Thoracic aorta (tissue), 2 donors: ENCODE results near the gene KCTD1. TPM values are rescaled to one million over a fixed set of nuclear protein-coding genes. Genes with fewer than 3 reads are reported as not detected.

Source experiments
- ATAC-seq: fragments of 150-250 bp; one replicate; pipeline ENCODE4 v1.8.0; 2017; ENCODE audit warnings: low read depth; ENCODE audit not compliant: insufficient number of reproducible peaks, low FRiP score
- DNase-seq: peaks from one replicate; pipeline ENCODE4 v3.0.0-alpha.2; 2020; ENCODE audit warnings: low spot score
- H3K27ac ChIP-seq, 2 donors: fragments of 200-600 bp; sonication (generic); 1 replicate in 1 of 2; 2 replicates in 1 of 2; pipeline ENCODE4 v1.5.1; 2016; ENCODE audit warnings: mild to moderate bottlenecking in 2 of 2, moderate library complexity in 2 of 2
- H3K27me3 ChIP-seq: fragments of 200-600 bp; sonication (generic); replicated peaks from 2 replicates; pipeline ENCODE4 v1.6.0; 2016; ENCODE audit warnings: mild to moderate bottlenecking; ENCODE audit not compliant: insufficient read depth
- H3K36me3 ChIP-seq: fragments of 200-600 bp; sonication (generic); one replicate; pipeline ENCODE4 v1.5.1; 2016
- H3K4me1 ChIP-seq, 2 donors: fragments of 200-600 bp; sonication (generic); 1 replicate in 1 of 2; 2 replicates in 1 of 2; pipeline versions ENCODE4 v1.5.1 to v1.6.0; 2016; ENCODE audit warnings: low read depth in 2 of 2, mild to moderate bottlenecking in 1 of 2; ENCODE audit not compliant: control insufficient read depth in 1 of 2
- H3K4me3 ChIP-seq: fragments of 200-600 bp; sonication (generic); 2 replicates; pipeline ENCODE4 v1.5.1; 2016; ENCODE audit warnings: mild to moderate bottlenecking
- H3K9me3 ChIP-seq: fragments of 200-600 bp; sonication (generic); 2 replicates; pipeline ENCODE4 v1.5.1; 2016
- CTCF ChIP-seq: fragments of 200-600 bp; sonication (generic); IDR thresholded peaks from one replicate; pipeline ENCODE4 v1.5.1; 2019; ENCODE audit warnings: antibody characterized with exemption
- total RNA-seq, 2 donors: library from RNA; depleted of rRNA; stranded (reverse); fragments of >200 nt; gene quantifications; one replicate each; pipeline versions ENCODE4 v1.1.0 to v1.2.3, GENCODE V29; 2016

KCTD1 gene
- total RNA-seq, 2 donors from 2014 or later = 13.4 to 14.7 TPM

GRCh38 chr18:26496528-26496927 is 51.8 kb downstream of the KCTD1 start:
- no peak overlapping the region for H3K4me3 ChIP-seq
- no peaks in the 10 kb centered on the region for H3K9me3 ChIP-seq
- DNase-seq (no peak), ATAC-seq (no peak)
- TF ChIP-seq CTCF = no peak
- no peaks in the 10 kb centered on the region for H3K27me3 ChIP-seq
- no peaks in the 10 kb centered on the region for H3K4me1 ChIP-seq
- H3K36me3 ChIP-seq = no peaks in the 10 kb centered on the region
- no peak overlapping the region for H3K27ac ChIP-seq

- Histone ChIP-seq H3K36me3 (no peaks in the 10 kb centered on the region), H3K9me3 (no peaks in the 10 kb centered on the region), H3K4me3 (no peak overlapping the region), H3K4me1 (no peaks in the 10 kb centered on the region), H3K27ac (no peak overlapping the region), H3K27me3 (no peaks in the 10 kb centered on the region)
- TF ChIP-seq CTCF = no peak
- ATAC-seq (no peak), DNase-seq (no peak)
Observed at GRCh38 chr18:26495287-26495686, 53.1 kb downstream of the KCTD1 start.

- no peak overlapping the region for H3K4me3 ChIP-seq
- no peaks in the 10 kb centered on the region for H3K36me3 ChIP-seq
- DNase-seq (no peak), ATAC-seq (no peak)
- no peaks in the 10 kb centered on the region for H3K27me3 ChIP-seq
- no peak for TF ChIP-seq CTCF
- H3K9me3 ChIP-seq = no peaks in the 10 kb centered on the region
- H3K27ac ChIP-seq = no peak overlapping the region
- no peaks in the 10 kb centered on the region for H3K4me1 ChIP-seq
Observed at GRCh38 chr18:26493021-26493420, 55.3 kb downstream of the KCTD1 start.

- H3K9me3 ChIP-seq = no peaks in the 10 kb centered on the region
- H3K27ac ChIP-seq = no peak overlapping the region
- TF ChIP-seq CTCF = no peak
- no peaks in the 10 kb centered on the region for H3K36me3 ChIP-seq
- no peaks in the 10 kb centered on the region for H3K27me3 ChIP-seq
- DNase-seq (no peak), ATAC-seq (no peak)
- H3K4me1 ChIP-seq = no peaks in the 10 kb centered on the region
- no peak overlapping the region for H3K4me3 ChIP-seq
Observed at GRCh38 chr18:26491194-26491816, 57.0 kb downstream of the KCTD1 start.

- Histone ChIP-seq H3K27ac (no peak overlapping the region), H3K9me3 (no peaks in the 10 kb centered on the region), H3K27me3 (no peaks in the 10 kb centered on the region), H3K4me1 (no peaks in the 10 kb centered on the region), H3K4me3 (no peak overlapping the region), H3K36me3 (no peaks in the 10 kb centered on the region)
- ATAC-seq = no peak
- TF ChIP-seq CTCF = no peak
- DNase-seq = no peak
Observed at GRCh38 chr18:26489881-26490280, 58.5 kb downstream of the KCTD1 start.
